HFFc6 (cell line): ENCODE data around the gene RCSD1. TPM values are rescaled to one million over a fixed set of nuclear protein-coding genes. Genes with fewer than 3 reads are reported as not detected.

Experiments used
- DNase-seq: peaks from one replicate; pipeline ENCODE4 v3.0.0-alpha.2; 2018
- H3K27ac Mint-ChIP-seq: 2 replicates; pipeline ENCODE4 v1.8.0; 2020; ENCODE audit warnings: mild to moderate bottlenecking, mixed read lengths
- H3K27me3 Mint-ChIP-seq: 2 replicates; pipeline ENCODE4 v1.8.0; 2021; ENCODE audit warnings: mild to moderate bottlenecking, moderate library complexity, mixed read lengths; ENCODE audit not compliant: insufficient read depth
- H3K36me3 Mint-ChIP-seq: 2 replicates; pipeline ENCODE4 v1.8.0; 2021; ENCODE audit warnings: low read depth, mixed read lengths
- H3K4me1 Mint-ChIP-seq: 2 replicates; pipeline ENCODE4 v1.8.0; 2020; ENCODE audit warnings: low read depth, mixed read lengths
- H3K4me3 Mint-ChIP-seq: 2 replicates; pipeline ENCODE4 v1.8.0; 2020; ENCODE audit warnings: mild to moderate bottlenecking, moderate library complexity, mixed read lengths
- H3K9me3 Mint-ChIP-seq: 2 replicates; pipeline ENCODE4 v1.8.0; 2020; ENCODE audit warnings: mild to moderate bottlenecking, mixed read lengths
- CTCF ChIP-seq: fragments of 200-600 bp; sonication (generic); IDR thresholded peaks from 2 replicates; pipeline ENCODE4 v1.5.0; 2021; ENCODE audit warnings: antibody characterized with exemption, mild to moderate bottlenecking
- total RNA-seq, 6 experiments: library from RNA; stranded (reverse); fragmentation: NEBNext Ultra II Directional; extraction: Animal tissue kit (Norgen Biotek cat#: 25700); gene quantifications; 2 replicates in 1 of 6; 3 replicates in 5 of 6; pipeline ENCODE4 v1.2.3, GENCODE V29; 2021

Gene RCSD1
- total RNA-seq, 6 experiments from 2014 or later: not detected

- H3K27ac Mint-ChIP-seq: no peak overlapping the region
Measured at GRCh38 chr1:167658574-167659328, 28.7 kb downstream of the RCSD1 start.

GRCh38 chr1:167659450-167659849 lies 29.4 kb downstream of the RCSD1 start:
- H3K9me3 Mint-ChIP-seq: no peaks in the 10 kb centered on the region
- no peak for TF ChIP-seq CTCF
- no peak overlapping the region for H3K4me3 Mint-ChIP-seq
- peak; percentile 15 for DNase-seq
- no peak overlapping the region for H3K27ac Mint-ChIP-seq
- H3K27me3 Mint-ChIP-seq: peaks cover 10% of the 10 kb centered on the region
- H3K4me1 Mint-ChIP-seq: peaks cover 56% of the 10 kb centered on the region
- H3K36me3 Mint-ChIP-seq: no peaks in the 10 kb centered on the region

More at GRCh38 chr1:167658574-167659328, 28.7 kb downstream of the RCSD1 start:
- DNase-seq: no peak
- TF ChIP-seq CTCF: no peak
- Mint-ChIP-seq H3K27me3 (peaks cover 14% of the 10 kb centered on the region), H3K4me3 (no peak overlapping the region), H3K4me1 (peaks cover 49% of the 10 kb centered on the region), H3K9me3 (no peaks in the 10 kb centered on the region), H3K36me3 (no peaks in the 10 kb centered on the region)

GRCh38 chr1:167659881-167660280 lies 29.8 kb downstream of the RCSD1 start:
- TF ChIP-seq CTCF: no peak
- Mint-ChIP-seq H3K9me3 (no peaks in the 10 kb centered on the region), H3K27me3 (peaks cover 8% of the 10 kb centered on the region; the same call in 1 of the 2 replicates), H3K4me3 (no peak overlapping the region), H3K36me3 (no peaks in the 10 kb centered on the region), H3K4me1 (peaks cover 57% of the 10 kb centered on the region), H3K27ac (no peak overlapping the region)
- DNase-seq: no peak

- H3K27ac Mint-ChIP-seq: no peak overlapping the region
- TF ChIP-seq CTCF: no peak; the same call in 1 of the 2 replicates
- no peaks in the 10 kb centered on the region for H3K9me3 Mint-ChIP-seq
- peak; percentile 93 for DNase-seq
- H3K4me3 Mint-ChIP-seq: no peak overlapping the region
- no peaks in the 10 kb centered on the region; the same call in 1 of the 2 replicates for H3K27me3 Mint-ChIP-seq
- H3K4me1 Mint-ChIP-seq: peaks cover 66% of the 10 kb centered on the region
- no peaks in the 10 kb centered on the region for H3K36me3 Mint-ChIP-seq
Measured at GRCh38 chr1:167661527-167662426, 31.7 kb downstream of the RCSD1 start.

DNA sequence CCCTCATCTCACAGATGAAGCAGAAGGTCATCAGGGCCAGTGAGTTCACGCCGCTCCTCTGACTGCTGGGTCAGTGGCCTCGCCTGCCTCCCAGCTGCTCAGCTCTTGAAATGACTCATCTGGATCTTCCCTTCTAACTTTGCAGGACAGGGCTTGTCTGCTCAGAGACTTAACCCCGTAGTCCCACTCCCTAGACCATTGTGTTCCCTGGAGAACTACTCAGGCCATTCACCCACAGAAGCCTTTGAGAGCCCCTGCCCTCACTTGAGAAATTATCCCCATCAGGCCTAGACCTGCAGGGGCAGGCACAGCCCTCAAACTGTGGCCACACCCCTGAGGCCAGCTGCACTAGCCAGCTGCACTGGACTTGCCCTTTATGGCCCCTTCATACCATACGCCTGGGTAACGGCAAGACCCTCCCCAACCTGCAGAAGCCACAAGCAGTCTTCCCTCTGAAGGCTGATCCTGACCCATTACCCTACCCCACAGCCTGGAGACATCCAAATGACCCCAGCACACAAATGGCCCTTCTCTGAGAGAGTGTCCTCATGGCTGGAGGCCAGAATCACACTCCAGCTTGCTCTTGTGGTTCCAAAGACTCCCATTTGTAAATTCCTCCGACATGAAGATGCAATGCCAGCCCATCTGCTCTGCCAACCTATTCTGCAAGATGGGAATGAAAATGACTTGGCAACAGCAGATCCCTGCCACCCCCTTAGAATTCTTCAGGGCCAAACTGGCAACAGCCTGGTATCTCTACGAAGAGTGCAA lies 33.2 kb downstream of the RCSD1 start:
- TF ChIP-seq CTCF: no peak
- H3K9me3 Mint-ChIP-seq: no peaks in the 10 kb centered on the region
- peak overlapping the region; percentile 36 for H3K4me3 Mint-ChIP-seq
- H3K27ac Mint-ChIP-seq: peak overlapping the region; percentile 54; the same call in 1 of the 2 replicates
- H3K27me3 Mint-ChIP-seq: no peaks in the 10 kb centered on the region
- peak; percentile 48 for DNase-seq
- peaks cover 69% of the 10 kb centered on the region for H3K4me1 Mint-ChIP-seq
- no peaks in the 10 kb centered on the region for H3K36me3 Mint-ChIP-seq
